GM12801 (cell line): ENCODE results near the gene MYO15A.

ENCODE experiments used
- TF ChIP-seq, protein P1 (sequence below): IDR thresholded peaks from one replicate; pipeline ENCODE4 v1.5.1; 2011; ENCODE audit warnings: control low read depth; ENCODE audit not compliant: insufficient read length; ENCODE audit errors: extremely low read depth

MYO15A gene

GRCh38 chr17:18138065-18138749 lies 29.7 kb downstream of the MYO15A start:
- TF ChIP-seq, protein P1, sequence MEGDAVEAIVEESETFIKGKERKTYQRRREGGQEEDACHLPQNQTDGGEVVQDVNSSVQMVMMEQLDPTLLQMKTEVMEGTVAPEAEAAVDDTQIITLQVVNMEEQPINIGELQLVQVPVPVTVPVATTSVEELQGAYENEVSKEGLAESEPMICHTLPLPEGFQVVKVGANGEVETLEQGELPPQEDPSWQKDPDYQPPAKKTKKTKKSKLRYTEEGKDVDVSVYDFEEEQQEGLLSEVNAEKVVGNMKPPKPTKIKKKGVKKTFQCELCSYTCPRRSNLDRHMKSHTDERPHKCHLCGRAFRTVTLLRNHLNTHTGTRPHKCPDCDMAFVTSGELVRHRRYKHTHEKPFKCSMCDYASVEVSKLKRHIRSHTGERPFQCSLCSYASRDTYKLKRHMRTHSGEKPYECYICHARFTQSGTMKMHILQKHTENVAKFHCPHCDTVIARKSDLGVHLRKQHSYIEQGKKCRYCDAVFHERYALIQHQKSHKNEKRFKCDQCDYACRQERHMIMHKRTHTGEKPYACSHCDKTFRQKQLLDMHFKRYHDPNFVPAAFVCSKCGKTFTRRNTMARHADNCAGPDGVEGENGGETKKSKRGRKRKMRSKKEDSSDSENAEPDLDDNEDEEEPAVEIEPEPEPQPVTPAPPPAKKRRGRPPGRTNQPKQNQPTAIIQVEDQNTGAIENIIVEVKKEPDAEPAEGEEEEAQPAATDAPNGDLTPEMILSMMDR = no peak

GRCh38 chr17:18139092-18139491 lies 30.5 kb downstream of the MYO15A start:
- TF ChIP-seq, protein P1 = no peak

DNA sequence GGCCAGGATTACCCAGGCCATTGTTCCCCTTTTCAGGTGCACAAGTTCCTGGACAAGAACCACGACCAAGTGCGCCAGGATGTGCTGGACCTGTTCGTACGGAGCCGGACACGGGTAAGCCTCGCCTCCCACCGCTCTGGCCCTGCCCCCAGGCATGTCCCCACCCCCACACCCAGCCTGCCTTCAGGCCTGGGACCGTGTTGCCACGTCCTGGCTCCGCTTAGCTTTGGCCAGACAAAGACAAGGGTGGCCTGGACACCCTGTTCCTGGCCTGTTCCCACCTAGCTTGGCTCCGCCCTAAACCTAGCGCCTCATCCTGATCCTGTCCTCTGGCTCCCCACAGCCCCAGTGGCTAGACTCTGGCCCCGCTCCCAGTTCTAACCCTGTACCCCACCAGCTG lies 30.9 kb downstream of the MYO15A start:
- TF ChIP-seq, protein P1 = no peak

DNA sequence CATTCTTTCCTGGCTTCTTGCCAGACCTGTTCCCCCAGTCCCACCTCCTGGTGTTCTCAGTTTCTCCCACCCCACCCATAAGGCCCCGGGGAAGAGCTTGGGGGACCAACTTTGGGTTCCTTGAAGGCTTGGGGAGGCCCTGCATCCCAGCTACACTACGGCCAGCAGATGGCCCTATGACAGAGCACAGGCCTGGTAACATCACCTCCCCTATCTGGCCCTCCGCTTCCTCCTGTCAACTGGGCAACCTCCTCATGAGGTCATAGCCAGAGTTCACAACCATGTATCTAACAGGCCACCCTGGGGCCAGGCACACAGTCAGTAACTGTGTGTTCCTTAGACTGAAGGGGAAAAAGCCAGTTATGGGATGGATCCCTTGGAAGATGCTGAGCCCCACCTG lies 31.4 kb downstream of the MYO15A start:
- TF ChIP-seq, protein P1 = no peak

DNA sequence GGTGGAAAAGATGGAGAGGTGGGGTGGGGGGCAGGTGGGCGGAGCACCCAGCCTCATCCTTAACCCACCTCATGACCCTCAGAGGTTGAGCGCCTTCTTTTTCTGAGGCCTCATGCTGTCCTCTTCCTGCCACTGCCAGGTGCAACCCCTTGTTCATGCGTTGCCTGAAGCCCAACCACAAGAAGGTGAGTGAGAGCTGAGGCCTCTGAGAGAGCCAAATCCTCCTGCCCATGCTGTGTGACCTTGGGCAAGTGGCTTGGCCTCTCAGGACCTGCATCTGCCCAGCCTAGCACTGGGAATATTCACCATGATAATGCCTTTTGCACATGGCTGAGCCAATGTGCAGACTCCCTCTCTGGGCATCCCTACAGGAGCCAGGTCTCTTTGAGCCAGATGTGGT lies 32.1 kb downstream of the MYO15A start:
- TF ChIP-seq, protein P1 = no peak

DNA sequence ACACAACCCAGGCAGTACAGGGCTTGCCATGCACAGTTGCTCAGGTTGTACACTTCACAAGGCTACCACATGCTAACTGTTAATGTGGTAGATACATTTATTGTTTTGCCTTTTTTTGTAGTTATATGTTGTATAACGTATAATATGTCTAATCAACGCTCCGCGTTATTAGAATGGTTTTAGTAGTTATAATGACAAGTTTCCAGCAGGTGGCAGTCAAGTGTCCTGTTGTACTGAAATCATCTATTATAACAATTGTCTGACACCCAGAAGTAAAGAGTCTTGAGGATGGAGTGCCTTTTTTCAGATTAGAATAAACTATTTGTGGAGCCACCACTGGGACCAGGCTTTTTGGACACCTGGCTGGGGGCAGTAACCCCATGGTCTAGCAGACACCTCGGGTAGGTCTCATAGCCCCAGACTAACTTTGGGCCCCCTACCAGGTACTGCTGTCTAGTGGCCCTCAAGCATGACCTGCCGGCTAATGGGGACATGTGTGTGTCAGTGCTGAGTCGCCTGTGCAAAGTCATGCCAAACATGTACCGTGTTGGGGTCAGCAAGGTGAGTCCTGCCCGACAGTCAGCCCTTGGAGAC lies 32.8 kb downstream of the MYO15A start:
- TF ChIP-seq, protein P1 = no peak

GRCh38 chr17:18142417-18142816 lies 33.9 kb downstream of the MYO15A start:
- TF ChIP-seq, protein P1 = no peak
